B cell (primary cell): ENCODE results near the gene KRT72.

Experiments
- CTCF ChIP-seq: fragments of 200-600 bp; IDR thresholded peaks from one replicate; pipeline ENCODE4 v1.8.0; 2022; ENCODE audit warnings: antibody characterized with exemption, mild to moderate bottlenecking
- EZH2 ChIP-seq: IDR thresholded peaks from 2 replicates; pipeline ENCODE4 v1.6.1; 2012; ENCODE audit warnings: borderline replicate concordance, low read depth, mild to moderate bottlenecking, moderate library complexity, low read length; ENCODE audit not compliant: insufficient read depth, poor library complexity, severe bottlenecking

GRCh38 chr12:52648012-52648550 is 46.8 kb upstream of the KRT72 start:
- TF ChIP-seq CTCF, result no peak
- TF ChIP-seq EZH2, result no peak
